Natural killer cell treated with Interleukin-12 subunit alpha and Interleukin-12 subunit beta and Interleukin-15 and Interleukin-18, amount 100 ng/mL, for 72 hours (primary cell): ENCODE data around the gene ANAPC5. TPM values are rescaled to one million over a fixed set of nuclear protein-coding genes. Genes with fewer than 3 reads are reported as not detected.
A peak's percentile ranks its signal among the peaks of the same experiment; 100 is the strongest.
"Not testable (repeated sequence)": the region's sequence is repeated elsewhere in the genome, so short reads cannot be mapped to it uniquely, and the experiment has no call there.

Experiments
- ATAC-seq, 2 donors: fragments of 150-1000 bp; cut with Tn5 transposase in 1 of 2; sonication (Bioruptor Pico), chemical (Tn5 transposase) in 1 of 2; 2 replicates each; pipeline ENCODE4 v1.10.0; 2021
- DNase-seq: peaks from one replicate; pipeline ENCODE4 v3.0.0; 2022; ENCODE audit warnings: low spot score
- H3K27ac Mint-ChIP-seq, 2 donors: 1 replicate in 1 of 2; 2 replicates in 1 of 2; pipeline ENCODE4 v1.8.0; 2022; ENCODE audit warnings: mixed read lengths in 2 of 2, mild to moderate bottlenecking in 1 of 2, moderate library complexity in 1 of 2
- H3K27me3 Mint-ChIP-seq, 2 donors: 1 replicate in 1 of 2; 2 replicates in 1 of 2; pipeline ENCODE4 v1.8.0; 2022; ENCODE audit warnings: mixed read lengths in 2 of 2
- H3K36me3 Mint-ChIP-seq: one replicate; pipeline ENCODE4 v1.8.0; 2022; ENCODE audit warnings: mixed read lengths
- H3K4me1 Mint-ChIP-seq, 2 donors: 1 replicate in 1 of 2; 2 replicates in 1 of 2; pipeline ENCODE4 v1.8.0; 2022; ENCODE audit warnings: low read depth in 2 of 2, mixed read lengths in 2 of 2, mild to moderate bottlenecking in 1 of 2
- H3K4me3 Mint-ChIP-seq: one replicate; pipeline ENCODE4 v1.8.0; 2022; ENCODE audit warnings: mixed read lengths
- H3K9me3 Mint-ChIP-seq: 2 replicates; pipeline ENCODE4 v1.8.0; 2022; ENCODE audit warnings: mixed read lengths
- total RNA-seq, 2 donors: library from RNA; stranded (reverse); gene quantifications; one replicate each; pipeline ENCODE4 v1.2.3, GENCODE V29; 2022

ANAPC5 gene
- total RNA-seq, 2 donors from 2014 or later = 130 to 229 TPM

DNA sequence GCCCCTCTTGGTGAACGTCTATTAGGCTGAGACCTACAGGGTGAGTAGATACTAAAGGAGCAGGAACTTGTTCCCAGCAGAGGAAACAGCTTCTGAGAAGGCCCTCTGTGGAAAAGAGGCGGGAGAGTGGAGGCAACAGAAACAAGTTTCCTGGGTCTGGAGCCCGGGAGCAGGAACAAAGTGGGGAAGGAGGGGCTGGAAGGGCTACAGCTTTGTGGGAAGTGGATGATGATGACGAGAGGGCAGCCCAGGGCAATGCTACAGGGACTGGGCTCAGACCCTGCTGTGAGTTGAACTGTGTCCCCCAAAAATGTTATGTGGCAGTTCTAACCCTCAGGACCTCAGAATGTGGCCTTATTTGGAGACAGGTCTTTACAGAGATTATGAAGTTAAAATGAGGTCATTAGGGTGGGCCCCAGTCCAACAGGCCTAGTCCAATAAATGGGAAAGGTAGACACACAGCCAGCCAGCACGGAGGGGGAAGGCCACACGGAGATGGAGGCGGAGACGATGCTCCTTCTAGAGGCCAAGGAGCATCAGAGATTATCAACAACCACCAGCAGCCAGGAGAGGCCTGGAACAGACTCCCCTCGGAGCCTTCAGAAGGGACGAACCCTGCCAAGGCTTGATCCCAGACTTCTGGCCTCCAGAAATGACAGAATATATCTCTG lies 70.0 kb downstream of the ANAPC5 start:
- Mint-ChIP-seq H3K27me3 (no peaks in the 10 kb centered on the region), H3K4me1 (peaks cover 2 to 3% of the 10 kb centered on the region in 2 donors), H3K36me3 (no peaks in the 10 kb centered on the region), H3K27ac (no peak overlapping the region), H3K9me3 (no peaks in the 10 kb centered on the region), H3K4me3 (no peak overlapping the region)
- ATAC-seq = no peak
- no peak for DNase-seq

- H3K27me3 Mint-ChIP-seq, H3K9me3 Mint-ChIP-seq, H3K27ac Mint-ChIP-seq, H3K36me3 Mint-ChIP-seq, DNase-seq, H3K4me3 Mint-ChIP-seq, ATAC-seq, H3K4me1 Mint-ChIP-seq: not testable (repeated sequence)
These were observed 71.1 kb downstream of the ANAPC5 start for GRCh38 chr12:121281116-121281515.

DNA sequence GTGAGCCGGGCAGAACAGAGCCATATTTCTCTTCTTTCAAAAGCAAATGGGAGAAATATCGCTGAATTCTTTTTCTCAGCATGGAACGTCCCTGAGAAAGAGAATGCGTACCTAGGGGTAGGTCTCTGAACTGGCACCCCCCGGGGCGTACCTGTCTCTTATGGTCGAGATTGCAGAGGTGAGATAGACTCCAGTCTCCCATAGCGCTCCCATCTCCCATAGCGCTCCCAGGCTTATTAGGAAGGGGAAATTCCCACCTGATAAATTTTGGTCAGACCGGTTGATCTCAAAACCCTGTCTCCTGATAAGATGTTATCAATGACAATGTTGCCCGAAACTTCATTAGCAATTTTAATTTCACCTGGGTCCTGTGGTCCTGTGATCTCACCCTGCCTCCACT lies 71.7 kb downstream of the ANAPC5 start:
- not testable (repeated sequence) for H3K27me3 Mint-ChIP-seq, H3K36me3 Mint-ChIP-seq, H3K4me3 Mint-ChIP-seq, H3K9me3 Mint-ChIP-seq, ATAC-seq, H3K27ac Mint-ChIP-seq, DNase-seq, H3K4me1 Mint-ChIP-seq

- DNase-seq (no peak), ATAC-seq (no peak)
- H3K9me3 Mint-ChIP-seq = no peaks in the 10 kb centered on the region
- H3K36me3 Mint-ChIP-seq = no peaks in the 10 kb centered on the region
- H3K4me3 Mint-ChIP-seq = no peak overlapping the region
- H3K4me1 Mint-ChIP-seq = peaks cover 6 to 7% of the 10 kb centered on the region in 2 donors
- H3K27ac Mint-ChIP-seq = no peak overlapping the region
- no peaks in the 10 kb centered on the region for H3K27me3 Mint-ChIP-seq
These were observed 72.7 kb downstream of the ANAPC5 start for GRCh38 chr12:121279507-121279915.

DNA sequence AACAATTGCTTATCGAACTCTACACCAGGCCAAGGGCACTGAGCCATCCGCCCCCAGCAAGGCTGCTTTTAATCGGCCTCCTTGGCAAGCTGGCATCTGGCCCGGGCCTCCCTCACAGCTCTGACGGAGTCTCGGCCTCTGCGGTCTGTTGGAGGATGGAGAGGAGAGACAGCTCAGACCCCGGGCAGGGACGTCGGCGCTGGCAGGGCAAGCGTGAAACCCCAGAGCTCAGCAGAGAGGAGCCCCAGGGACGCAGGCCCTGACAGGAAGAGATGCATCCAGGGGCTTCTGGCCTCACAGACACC lies 73.2 kb downstream of the ANAPC5 start:
- Mint-ChIP-seq H3K36me3 (no peaks in the 10 kb centered on the region), H3K4me3 (no peak overlapping the region), H3K9me3 (no peaks in the 10 kb centered on the region), H3K4me1 (peaks cover 6 to 7% of the 10 kb centered on the region in 2 donors), H3K27ac (no peak overlapping the region), H3K27me3 (no peaks in the 10 kb centered on the region)
- ATAC-seq = no peak
- DNase-seq = no peak

GRCh38 chr12:121278169-121279070 lies 73.8 kb downstream of the ANAPC5 start:
- H3K9me3 Mint-ChIP-seq = no peaks in the 10 kb centered on the region
- no peak overlapping the region for H3K4me3 Mint-ChIP-seq
- ATAC-seq (no peak), DNase-seq (no peak)
- H3K27ac Mint-ChIP-seq = peak overlapping the region in 1 of 2 donors; percentile 35
- no peaks in the 10 kb centered on the region for H3K36me3 Mint-ChIP-seq
- H3K27me3 Mint-ChIP-seq = no peaks in the 10 kb centered on the region
- peaks cover 6 to 7% of the 10 kb centered on the region in 2 donors for H3K4me1 Mint-ChIP-seq

GRCh38 chr12:121277374-121277759 lies 74.8 kb downstream of the ANAPC5 start:
- ATAC-seq (peak in 1 of 2 donors; percentile 11), DNase-seq (no peak)
- Mint-ChIP-seq H3K4me1 (peaks cover 6 to 7% of the 10 kb centered on the region in 2 donors), H3K36me3 (no peaks in the 10 kb centered on the region), H3K9me3 (no peaks in the 10 kb centered on the region), H3K4me3 (no peak overlapping the region), H3K27ac (no peak overlapping the region), H3K27me3 (no peaks in the 10 kb centered on the region)

- Mint-ChIP-seq H3K4me1 (peaks cover 6 to 7% of the 10 kb centered on the region in 2 donors), H3K27ac (no peak overlapping the region), H3K9me3 (no peaks in the 10 kb centered on the region), H3K4me3 (no peak overlapping the region), H3K36me3 (no peaks in the 10 kb centered on the region), H3K27me3 (no peaks in the 10 kb centered on the region)
- DNase-seq = no peak
- ATAC-seq = no peak
These were observed 78.0 kb downstream of the ANAPC5 start for GRCh38 chr12:121274036-121274763.

DNA sequence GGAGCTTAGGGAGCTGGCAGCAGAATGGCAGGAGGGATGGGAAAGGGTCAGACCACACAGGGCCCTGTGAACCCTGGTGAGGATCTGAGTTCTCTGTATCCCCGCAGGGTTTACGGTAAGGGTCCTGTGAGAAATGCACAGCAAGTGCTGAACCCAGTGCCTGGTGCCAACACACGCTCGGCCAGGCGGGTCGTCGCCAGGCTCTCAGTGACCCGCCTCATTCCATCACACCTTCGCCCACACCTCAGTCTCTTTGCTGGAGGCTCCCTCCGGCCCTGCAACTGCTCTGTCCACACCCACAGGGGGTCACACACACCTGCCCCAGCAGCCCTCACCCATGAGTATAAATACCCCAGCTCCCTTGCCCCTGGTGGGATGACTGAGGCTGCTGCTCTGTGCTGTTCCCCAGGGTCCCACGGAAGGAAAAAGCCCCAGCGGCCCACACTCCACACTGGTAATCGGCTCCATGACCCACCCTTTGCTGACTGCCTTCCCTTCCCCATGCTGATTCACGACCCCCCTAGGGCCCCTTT lies 78.8 kb downstream of the ANAPC5 start:
- H3K4me1 Mint-ChIP-seq = peaks cover 6 to 7% of the 10 kb centered on the region in 2 donors
- DNase-seq = no peak
- H3K36me3 Mint-ChIP-seq = no peaks in the 10 kb centered on the region
- no peak overlapping the region for H3K4me3 Mint-ChIP-seq
- peak in 1 of 2 donors; percentile 42 for ATAC-seq
- H3K27me3 Mint-ChIP-seq = no peaks in the 10 kb centered on the region
- H3K27ac Mint-ChIP-seq = no peak overlapping the region
- no peaks in the 10 kb centered on the region for H3K9me3 Mint-ChIP-seq

DNA sequence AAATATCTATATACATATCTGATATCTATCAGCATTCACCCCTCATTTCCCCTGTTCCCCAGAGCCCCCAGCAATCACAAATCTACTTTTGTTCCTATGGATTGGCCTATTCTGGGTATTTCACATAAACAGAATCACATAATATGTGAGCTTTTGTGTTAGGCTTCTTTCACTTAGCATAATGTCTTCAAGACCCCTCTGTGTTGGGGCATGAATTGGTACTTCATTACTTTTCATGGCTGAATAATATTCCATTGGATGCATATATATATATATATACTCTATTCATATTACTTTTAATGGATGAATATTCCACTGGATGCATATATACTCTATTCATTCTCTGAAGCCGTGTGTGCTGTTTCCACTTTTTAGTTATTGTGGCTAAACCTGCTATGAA lies 84.4 kb downstream of the ANAPC5 start:
- Mint-ChIP-seq H3K36me3 (peaks cover 4% of the 10 kb centered on the region), H3K27me3 (no peaks in the 10 kb centered on the region), H3K4me3 (no peak overlapping the region), H3K27ac (no peak overlapping the region), H3K9me3 (no peaks in the 10 kb centered on the region), H3K4me1 (no peaks in the 10 kb centered on the region)
- no peak for ATAC-seq
- DNase-seq = no peak

DNA sequence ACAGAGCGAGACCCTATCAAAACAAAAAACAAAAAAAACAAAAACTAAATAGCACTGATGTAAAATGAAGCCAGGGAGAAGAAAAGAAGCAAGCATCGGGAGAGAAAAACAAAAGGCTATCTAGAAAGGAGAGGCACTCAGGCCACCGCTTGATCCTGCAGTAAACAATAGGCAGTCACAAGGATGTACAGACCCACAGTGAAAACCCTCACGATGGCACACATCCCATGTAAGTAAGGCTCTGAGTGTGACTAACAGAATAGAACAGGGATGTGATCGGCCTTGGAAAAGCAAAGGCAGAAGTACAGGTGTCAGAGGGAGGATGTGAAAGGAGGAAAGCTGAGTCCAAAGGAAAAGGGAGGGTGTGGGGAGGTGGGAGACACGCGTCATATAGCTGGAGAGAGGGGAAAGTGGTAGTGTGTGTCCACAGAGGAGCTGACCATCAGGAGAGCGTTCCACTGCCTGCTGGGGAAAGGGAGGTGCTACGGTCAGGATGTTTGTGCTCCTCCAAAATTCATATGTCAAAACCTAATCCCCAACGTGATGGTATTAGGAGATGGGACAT lies 87.2 kb downstream of the ANAPC5 start:
- ATAC-seq (no peak), DNase-seq (no peak)
- Mint-ChIP-seq H3K27me3 (no peaks in the 10 kb centered on the region), H3K9me3 (no peaks in the 10 kb centered on the region), H3K4me3 (no peak overlapping the region), H3K36me3 (peaks cover 4% of the 10 kb centered on the region), H3K4me1 (no peaks in the 10 kb centered on the region), H3K27ac (no peak overlapping the region)

- DNase-seq = no peak
- no peak overlapping the region for H3K27ac Mint-ChIP-seq
- no peak for ATAC-seq
- H3K36me3 Mint-ChIP-seq = peaks cover 4% of the 10 kb centered on the region
- no peak overlapping the region for H3K4me3 Mint-ChIP-seq
- H3K4me1 Mint-ChIP-seq = no peaks in the 10 kb centered on the region
- no peaks in the 10 kb centered on the region for H3K9me3 Mint-ChIP-seq
- no peaks in the 10 kb centered on the region for H3K27me3 Mint-ChIP-seq
These were observed 88.1 kb downstream of the ANAPC5 start for GRCh38 chr12:121264135-121264534.

DNA sequence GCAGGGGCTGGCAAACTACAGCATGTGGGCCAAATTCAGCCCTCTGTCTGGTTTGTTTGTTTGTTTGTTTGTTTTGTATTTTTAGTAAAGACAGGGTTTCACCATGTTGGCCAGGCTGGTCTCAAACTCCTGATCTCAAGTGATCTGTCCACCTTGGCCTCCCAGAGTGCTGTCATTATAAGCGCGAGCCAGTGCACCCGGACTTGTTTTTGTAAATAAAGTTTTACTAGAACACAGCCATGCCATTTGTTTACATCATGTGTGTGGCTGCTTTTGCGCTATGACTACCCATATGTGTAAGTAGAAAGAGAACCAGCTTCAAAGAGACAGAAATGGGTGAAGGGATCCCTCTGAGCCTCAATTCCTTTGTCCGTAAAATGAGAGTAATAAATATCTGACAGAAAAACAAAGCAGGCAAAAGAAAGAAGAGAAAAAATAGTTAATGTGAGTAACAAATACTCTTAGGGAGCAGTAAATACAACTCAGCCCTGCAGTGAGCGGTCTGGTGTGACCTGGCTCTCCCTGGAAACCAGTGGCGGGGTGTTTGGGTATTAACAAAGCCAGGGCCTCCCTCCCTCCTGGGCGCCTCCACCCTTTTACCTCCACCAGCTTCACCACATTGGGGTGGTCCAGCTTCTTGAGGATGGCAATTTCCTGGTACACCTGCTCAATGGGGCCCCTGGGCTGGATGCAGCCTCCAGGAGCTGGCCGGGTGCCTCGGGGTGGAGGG lies 88.8 kb downstream of the ANAPC5 start:
- no peaks in the 10 kb centered on the region for H3K27me3 Mint-ChIP-seq
- no peak overlapping the region for H3K4me3 Mint-ChIP-seq
- no peaks in the 10 kb centered on the region for H3K9me3 Mint-ChIP-seq
- DNase-seq = no peak
- H3K4me1 Mint-ChIP-seq = no peaks in the 10 kb centered on the region
- H3K36me3 Mint-ChIP-seq = peaks cover 4% of the 10 kb centered on the region
- no peak for ATAC-seq
- H3K27ac Mint-ChIP-seq = no peak overlapping the region
